NB4 (cell line): Measurements from ENCODE around the gene TSSK2.
A peak's percentile ranks its signal among the peaks of the same experiment; 100 is the strongest.

ENCODE experiments used
- DNase-seq: peaks from one replicate; pipeline ENCODE4 v3.0.0; 2010; ENCODE audit warnings: low read depth
- H3K4me3 ChIP-seq: one replicate; pipeline ENCODE4 v1.5.1; 2011; ENCODE audit warnings: mild to moderate bottlenecking, low read depth, low read length, moderate library complexity
- CTCF ChIP-seq: IDR thresholded peaks from one replicate; pipeline ENCODE4 v1.5.1; 2012; ENCODE audit warnings: low read depth, low read length
- MAX ChIP-seq: IDR thresholded peaks from 2 replicates; pipeline ENCODE4 v1.6.1; 2011; ENCODE audit warnings: low read depth, low read length
- MYC ChIP-seq: IDR thresholded peaks from 2 replicates; pipeline ENCODE4 v1.6.1; 2011; ENCODE audit warnings: low read depth, low read length
- POLR2A ChIP-seq: IDR thresholded peaks from 2 replicates; pipeline ENCODE4 v1.6.1; 2011; ENCODE audit warnings: mild to moderate bottlenecking; ENCODE audit not compliant: insufficient read length; ENCODE audit errors: extremely low read depth

The TSSK2 gene

GRCh38 chr22:19173047-19174035 is 42.2 kb downstream of the TSSK2 start:
- no peak for DNase-seq
- no peak for TF ChIP-seq MAX
- no peak for TF ChIP-seq CTCF
- TF ChIP-seq MYC, result no peak
- no peak for TF ChIP-seq POLR2A
- H3K4me3 ChIP-seq, result peak overlapping the region; percentile 84

GRCh38 chr22:19174106-19175025 is 43.3 kb downstream of the TSSK2 start:
- no peak overlapping the region for H3K4me3 ChIP-seq
- TF ChIP-seq CTCF (no peak), MAX (no peak), MYC (no peak), POLR2A (no peak)
- DNase-seq, result peak; percentile 56

GRCh38 chr22:19175026-19175601 is 44.0 kb downstream of the TSSK2 start:
- TF ChIP-seq MYC (no peak), POLR2A (no peak), MAX (no peak), CTCF (no peak)
- no peak for DNase-seq
- H3K4me3 ChIP-seq, result no peak overlapping the region

GRCh38 chr22:19175602-19176174 is 44.6 kb downstream of the TSSK2 start:
- no peak for TF ChIP-seq CTCF
- no peak for TF ChIP-seq MAX
- DNase-seq, result peak; percentile 27
- H3K4me3 ChIP-seq, result no peak overlapping the region

- TF ChIP-seq MYC (no peak), POLR2A (no peak), CTCF (no peak), MAX (no peak)
- H3K4me3 ChIP-seq, result no peak overlapping the region
- DNase-seq, result no peak
Measured at GRCh38 chr22:19176175-19176643, 45.1 kb downstream of the TSSK2 start.
